NCI-H1694 (cell line): ENCODE results near the gene OOEP.
A peak's percentile ranks its signal among the peaks of the same experiment; 100 is the strongest.
"Not testable (repeated sequence)": the region's sequence is repeated elsewhere in the genome, so short reads cannot be mapped to it uniquely, and the experiment has no call there.

Experiments used
- DNase-seq: peaks from one replicate; lab custom pipeline; 2025; lab: John Stamatoyannopoulos, UW

The OOEP gene

DNA sequence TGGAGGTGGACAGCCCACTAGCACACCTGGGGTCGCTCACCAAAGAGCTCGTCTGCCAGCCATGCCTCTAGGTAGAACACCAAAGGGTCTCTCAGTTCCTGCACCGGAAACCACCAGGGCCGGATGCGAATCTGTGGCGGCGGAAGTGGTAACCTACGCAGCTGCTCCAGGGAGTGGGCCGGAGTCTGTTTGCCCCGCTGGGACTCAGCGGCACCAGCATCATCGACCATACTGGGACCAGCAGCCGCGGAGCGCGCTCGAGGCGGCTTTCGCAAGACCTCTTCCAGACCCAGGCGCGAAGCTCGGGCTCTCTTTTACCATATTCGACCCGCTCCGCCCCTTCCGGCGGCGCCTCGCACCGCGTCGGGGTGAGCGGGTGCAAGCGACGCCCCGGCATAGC is at the start of gene OOEP:
Gene OOEP (minus strand): TSS at position 335 of the 400 bp plus-strand sequence. CDS start 105 bp downstream, at position 230.
- no peak for DNase-seq

DNA sequence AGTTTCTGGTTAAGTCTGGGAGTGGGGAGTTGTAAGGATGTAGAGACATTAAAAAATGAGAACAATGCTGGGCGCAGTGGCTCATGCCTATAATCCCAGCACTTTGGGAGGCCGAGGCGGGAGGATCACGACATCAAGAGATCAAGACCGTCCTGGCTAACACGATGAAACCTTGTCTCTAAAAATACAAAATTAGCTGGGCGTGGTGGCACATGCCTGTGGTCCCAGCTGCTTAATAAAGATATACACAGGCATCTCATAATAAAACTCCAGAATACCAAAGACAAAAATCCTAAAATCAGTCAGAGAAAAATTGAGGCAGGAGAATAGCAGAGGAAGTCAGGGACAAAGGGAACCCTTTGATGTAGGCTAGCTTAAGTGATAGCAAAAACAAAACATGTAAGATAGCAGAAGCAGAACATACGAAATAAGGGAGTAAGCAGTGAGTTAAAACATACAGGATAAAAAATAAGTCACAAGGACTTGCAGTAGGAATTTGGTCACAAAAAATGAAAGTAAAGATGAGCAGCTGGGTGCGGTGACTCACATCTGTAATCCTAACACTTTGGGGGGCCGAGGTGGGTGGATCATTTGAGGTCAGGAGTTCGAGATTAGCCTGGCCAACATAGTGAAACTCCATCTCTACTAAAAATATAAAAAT is 48.5 kb upstream of the OOEP start:
- no peak for DNase-seq

DNA sequence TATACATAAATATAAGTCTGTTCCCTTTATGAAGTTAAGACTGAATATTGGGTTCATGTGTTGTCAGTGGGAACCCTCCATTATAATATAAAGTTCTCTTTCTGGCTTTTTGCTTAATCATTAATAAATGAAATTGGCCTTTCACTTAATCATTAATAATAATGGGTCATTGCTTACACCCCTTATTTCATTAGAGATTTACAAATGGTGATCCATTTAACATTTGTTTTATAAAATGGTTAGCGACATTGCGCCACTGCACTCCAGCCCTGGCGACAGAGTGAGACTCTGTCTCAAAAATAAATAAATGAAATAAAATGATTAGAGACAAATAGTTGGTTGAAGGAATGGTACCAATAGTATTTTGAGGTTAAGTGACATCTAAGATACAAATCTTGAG is 43.4 kb upstream of the OOEP start:
- DNase-seq, result no peak

DNA sequence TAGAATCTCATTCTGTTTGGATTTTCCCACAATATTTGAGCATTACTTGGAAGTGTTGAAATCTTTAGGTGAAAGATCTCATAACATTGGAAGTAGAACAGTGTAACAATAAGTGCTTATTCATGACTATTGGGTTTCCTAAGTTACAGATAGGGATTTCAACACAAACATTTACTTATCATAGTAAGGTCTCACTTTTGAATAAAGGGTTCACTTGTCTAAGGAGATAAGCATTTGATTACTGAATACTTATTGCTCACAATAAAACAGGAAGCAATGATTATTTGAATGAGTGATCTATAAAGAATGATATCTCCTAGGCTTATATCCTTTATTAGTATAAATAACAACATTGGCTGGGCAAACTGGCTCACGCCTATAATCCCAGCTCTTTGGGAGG is 39.7 kb upstream of the OOEP start:
- DNase-seq, result no peak

DNA sequence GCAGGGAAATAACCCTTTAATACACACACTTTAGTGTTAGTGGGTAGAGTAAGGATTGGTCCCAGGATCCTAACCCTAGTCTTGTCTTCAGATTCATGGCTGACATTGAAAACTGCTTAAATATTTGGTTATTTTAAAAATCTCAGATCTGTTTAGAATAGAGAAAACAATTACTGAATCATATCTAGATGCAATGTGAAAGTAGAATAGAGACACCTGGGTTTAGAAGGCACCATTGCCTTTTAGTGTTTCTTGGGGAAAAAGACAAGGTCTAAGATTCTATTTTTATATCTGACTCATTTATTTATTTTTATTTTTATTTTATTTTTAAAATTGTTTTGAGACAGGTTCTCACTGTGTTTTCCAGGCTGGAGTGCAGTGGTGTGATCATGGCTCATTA is 31.0 kb upstream of the OOEP start:
- DNase-seq, result no peak

DNA sequence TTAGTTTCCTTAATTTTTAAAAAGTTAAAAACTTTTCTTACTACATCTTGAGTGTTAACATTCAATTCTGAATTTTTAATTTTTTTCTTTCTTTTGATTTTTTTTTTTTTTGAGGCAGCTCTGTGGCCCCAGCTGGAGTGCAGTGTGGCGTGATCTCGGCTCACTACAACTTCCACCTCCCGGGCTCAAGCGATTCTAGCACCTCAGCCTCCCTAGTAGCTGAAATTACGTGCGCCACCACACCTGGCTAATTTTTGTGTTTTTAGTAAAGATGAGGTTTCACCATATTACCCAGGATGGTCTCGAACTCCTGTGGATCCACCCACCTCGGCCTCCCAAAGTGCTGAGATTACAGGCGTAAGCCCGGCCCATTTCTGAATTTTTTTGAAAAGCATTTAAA is 26.2 kb upstream of the OOEP start:
- no peak for DNase-seq

DNA sequence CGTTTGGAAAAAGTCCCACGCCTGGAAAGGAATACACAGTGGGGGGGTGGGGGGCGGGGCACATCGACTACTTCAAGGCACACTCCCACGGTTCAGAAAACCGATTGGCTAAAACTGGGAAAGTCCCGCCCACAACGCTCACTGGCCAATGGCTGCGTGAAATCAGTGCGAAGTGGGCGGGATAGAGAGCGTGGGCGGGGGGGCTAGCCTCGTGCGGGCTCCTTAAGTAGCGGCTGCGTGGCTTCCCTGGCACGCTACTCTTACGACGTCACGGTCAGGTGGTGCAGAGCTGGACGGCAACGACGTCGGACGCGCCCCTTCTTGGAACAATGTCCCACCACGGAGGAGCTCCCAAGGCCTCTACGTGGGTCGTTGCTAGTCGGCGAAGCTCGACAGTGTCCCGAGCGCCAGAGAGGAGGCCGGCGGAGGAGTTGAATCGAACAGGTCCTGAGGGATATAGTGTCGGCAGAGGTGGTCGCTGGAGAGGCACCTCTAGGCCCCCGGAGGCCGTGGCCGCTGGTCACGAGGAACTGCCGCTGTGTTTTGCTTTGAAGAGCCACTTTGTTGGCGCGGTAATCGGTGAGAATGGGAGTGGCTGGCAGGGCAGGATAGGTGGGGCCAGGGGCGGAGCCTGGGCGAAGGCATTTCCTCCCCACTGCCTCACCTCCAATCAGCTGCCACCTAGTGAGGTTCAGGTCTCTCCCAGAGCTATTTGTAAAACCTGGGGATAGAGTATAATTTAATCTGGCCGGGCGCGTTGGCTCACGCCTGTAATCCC is 25.1 kb upstream of the OOEP start, which contains the start of gene DDX43:
Gene DDX43 (plus strand): TSS at position 252 of the 778 bp plus-strand sequence. CDS start 78 bp downstream, at position 330.
- DNase-seq, result peak; percentile 59

DNA sequence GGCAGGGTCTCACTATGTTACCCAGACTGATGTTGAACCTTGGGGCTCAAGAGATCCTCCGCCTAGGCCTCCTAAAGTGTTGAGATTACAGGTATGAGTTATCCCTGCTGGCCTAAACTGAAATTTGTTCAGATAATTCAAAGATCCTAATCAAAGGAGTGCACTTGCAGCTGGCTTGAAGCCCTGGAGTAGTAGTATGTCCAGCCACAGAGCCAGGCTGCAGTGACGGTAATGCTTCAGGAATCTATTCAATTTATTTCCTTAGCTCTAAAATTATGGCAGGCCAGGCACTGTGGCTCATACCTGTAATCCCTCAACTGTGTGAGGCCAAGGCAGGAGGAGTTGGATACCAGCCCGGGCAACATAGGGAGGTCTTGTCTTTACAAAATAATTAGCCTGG is 23.6 kb upstream of the OOEP start:
- no peak for DNase-seq

DNA sequence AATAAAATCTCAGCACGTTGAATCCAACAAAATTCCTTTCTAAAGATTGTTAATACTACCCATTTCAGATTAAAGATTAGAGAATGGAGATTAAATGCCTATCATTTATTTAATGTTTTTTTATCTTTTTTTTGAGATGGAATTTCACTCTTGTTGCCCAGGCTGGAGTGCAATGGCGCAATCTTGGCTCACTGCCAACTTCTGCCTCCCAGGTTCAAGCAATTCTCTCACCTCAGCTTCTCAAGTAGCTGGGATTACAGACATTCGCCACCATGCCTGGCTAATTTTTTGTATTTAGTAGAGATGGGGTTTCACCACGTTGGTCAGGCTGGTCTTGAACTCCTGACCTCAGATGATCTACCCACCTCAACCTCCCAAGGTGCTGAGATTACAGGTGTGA is 22.5 kb upstream of the OOEP start:
- DNase-seq, result not testable (repeated sequence)

DNA sequence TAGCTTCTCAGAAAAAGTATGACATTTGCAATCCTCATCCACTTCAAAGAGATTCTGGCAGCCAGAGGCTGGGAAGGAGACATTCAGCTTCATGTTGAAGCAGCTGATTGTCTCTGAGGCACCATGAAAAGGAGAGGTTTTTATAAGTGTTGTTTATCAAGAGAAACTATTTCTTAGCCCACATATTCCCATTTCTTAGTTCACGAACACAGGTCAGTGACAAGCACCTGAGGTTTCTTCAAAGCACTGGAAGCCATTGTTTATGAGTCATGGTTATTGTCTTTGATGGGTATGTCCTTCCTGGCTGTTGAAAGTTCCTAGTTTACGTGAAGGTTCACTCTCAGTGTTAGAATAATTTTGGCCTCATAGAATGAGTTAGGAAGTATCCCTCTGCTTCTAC is 22.0 kb upstream of the OOEP start:
- no peak for DNase-seq

DNA sequence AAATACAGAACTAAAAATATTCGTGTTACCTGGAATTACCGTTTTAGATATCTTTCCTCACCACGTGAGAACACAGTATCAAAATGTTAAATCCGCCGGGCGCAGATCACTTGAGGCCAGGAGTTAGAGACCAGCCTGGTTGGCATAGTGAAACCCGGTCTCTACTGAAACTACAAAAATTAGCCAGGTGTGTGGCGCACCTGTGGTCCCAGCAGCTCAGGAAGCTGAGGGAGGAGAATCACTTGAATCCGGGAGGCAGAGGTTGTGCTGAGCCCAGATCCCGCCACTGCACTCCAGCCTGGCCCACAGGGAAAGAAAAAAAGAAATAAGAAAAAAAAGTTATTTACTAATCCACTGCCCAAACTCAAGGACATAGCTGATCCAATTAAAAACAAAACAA is 20.2 kb upstream of the OOEP start:
- no peak for DNase-seq

DNA sequence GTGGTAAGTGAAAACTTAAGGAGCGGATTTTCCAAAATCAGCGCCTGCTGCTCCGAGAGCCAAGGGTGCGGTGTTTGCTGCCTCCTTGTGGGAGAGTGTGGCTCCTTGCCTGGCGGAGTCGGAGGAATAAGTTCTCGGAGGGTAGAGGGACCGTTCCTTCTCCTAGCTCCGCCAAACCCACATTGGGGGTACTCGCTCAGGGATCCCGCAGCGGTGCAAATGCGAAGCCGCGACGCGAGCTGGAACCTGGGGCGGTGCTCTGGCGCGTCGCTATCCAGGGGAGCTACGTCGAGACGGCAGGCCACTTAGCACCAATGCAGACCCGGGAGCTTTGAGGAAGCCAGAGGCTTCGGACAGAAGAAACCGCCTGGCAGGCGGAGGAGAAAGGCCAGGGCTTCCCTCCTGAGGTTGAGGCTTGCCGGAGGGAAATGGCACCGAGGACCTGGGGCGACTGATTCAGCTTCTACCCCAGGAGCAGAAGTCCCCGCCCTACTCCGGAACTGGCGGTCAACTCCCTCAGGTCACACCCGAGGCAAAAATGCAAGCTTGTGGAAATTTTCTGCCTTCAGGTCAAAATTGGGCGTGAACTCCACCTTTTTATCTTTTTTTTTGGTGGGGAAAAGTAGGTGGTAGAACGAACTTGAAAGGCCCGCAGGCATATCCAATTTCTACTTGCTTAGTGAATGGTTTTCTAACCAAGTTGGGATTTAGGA is 19.3 kb upstream of the OOEP start:
- DNase-seq, result no peak

DNA sequence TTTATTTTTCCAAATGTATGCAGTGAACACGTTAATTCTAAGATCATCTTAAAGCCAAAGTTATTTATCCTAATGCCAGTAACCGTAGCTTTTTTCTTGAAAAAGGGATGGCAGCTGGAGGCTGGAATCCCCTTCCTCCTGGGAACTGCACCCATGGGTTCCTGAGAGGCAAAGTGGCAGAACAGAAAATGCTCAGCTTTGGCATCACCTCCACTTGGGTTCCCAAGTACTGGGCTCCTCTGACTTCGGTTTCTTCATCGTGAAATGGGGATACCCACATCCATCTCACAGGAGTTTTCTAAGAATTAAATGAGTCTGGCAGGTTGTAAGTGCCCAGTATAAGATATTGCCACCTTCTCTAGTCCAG is 18.7 kb upstream of the OOEP start:
- no peak for DNase-seq

DNA sequence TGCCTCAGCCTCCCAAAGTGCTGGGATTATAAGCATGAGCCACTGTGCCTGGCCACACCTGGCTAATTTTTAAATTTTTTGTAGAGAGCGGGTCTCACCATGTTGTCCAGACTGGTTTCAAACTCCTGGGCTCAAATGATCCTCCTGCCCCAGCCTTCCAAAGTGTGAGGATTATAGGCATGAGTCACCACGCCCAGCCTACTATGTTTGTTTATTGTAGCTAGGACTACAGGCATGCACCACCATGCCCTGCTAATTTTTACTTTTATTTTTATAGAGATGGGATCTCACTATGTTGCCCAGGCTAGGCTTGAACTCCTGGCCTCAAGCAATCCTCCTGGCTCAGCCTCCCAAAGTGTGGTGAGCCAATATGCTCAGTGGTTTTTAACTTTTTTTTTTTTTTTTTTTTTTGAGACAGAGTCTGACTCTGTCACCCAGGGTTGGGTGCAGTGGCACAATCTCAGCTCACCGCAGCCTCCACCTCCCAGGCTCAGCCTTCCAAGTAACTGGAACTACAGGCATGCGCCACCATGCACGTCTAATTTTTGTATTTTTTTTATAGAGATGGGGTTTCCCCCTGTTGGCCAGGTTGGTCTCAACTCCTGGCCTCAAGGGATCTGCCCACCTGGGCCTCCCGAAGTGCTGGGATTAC is 12.9 kb upstream of the OOEP start:
- no peak for DNase-seq

DNA sequence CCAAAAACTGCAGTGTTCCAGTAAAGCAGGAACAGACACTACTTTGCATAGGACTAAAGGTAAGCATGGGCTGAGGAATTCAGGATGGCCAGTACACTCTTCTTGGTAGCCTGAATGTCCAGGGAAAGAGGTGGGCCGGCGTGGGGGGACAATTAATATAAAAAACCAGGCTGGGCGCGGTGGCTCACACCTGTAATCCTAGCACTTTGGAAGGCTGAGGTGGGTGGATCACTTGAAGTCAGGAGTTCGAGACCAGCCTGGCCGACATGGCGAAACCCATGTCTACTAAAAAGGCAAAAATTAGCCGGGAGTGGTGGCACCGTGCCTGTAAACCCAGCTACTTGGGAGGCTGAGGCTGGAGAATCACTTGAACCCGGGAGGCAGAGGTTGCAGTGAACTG is 11.8 kb upstream of the OOEP start:
- DNase-seq, result not testable (repeated sequence)

DNA sequence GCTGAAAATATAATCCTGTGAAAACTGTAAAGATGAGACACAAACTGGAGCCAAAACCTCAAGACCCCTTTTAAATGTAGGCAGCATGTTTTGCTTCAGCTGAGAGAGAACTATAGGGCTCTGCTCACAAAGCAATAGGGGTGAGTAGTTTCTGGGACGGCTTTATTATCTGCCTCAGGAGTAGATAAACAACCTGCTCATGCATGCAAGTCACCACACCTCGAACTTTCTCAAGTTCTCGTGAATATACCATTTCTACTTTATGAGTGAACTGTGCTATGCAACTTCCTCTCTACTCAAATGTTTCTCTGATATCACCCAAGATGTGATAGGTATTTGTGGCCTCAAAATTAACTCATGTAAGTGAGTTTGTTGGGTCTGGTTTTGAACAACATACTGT is 7.5 kb upstream of the OOEP start:
- no peak for DNase-seq

DNA sequence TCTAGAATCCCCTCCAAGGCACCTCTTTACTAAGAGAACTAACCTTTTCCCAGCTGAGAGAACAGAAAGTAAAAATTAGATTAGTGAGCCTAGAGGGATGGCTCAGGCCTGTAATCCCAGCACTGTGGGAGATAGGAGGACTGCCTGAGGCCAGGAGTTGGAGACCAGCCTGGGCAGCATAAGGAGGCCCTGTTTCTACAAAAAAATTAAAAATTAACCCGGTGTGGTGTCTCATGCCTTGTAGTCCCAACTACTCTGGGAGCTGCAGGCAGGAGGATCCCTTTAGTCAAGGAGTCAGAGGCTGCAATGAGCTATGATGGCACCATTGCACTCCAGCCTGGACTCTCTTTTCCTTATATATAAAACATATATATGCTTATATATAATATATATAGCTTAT is 5.5 kb upstream of the OOEP start:
- DNase-seq, result no peak

DNA sequence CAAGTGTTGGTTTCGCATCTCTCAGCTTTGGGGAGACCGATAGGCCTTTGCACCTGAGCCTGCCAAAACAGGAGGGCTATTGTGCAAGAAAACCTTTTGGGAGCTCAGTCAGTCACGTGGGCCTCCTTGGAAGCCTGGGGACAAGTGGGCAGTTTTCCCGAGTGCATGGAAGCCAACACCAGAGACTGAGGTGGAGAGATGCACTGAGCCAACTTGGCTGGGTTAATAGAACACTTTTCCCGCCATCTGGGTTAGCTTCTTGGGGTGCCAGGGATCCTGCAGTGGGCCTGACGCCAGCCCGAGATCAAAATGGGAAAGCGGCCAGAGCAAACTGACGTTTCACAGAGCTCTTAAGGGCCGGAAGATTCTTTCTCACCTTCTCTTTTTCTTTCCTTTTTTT is 2.8 kb upstream of the OOEP start:
- no peak for DNase-seq

DNA sequence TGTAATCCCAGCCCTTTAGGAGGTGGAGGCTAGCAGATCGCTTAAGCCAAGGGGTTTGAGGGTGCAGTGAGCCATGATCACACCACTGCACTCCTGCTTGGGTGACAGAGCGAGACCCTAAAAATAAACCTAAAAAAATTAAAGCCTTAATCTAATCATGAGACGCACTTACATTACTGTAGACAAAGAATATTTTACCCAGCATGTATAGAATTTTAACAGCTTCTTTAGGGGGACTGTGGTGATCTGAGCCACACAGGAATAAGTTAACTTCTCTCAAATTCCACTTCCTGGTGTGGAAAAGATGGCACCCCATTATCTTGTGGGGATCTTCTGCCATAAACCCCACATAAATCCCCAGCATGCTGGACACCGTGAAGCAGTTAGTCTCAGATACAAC is 2.3 kb upstream of the OOEP start:
- DNase-seq, result no peak

DNA sequence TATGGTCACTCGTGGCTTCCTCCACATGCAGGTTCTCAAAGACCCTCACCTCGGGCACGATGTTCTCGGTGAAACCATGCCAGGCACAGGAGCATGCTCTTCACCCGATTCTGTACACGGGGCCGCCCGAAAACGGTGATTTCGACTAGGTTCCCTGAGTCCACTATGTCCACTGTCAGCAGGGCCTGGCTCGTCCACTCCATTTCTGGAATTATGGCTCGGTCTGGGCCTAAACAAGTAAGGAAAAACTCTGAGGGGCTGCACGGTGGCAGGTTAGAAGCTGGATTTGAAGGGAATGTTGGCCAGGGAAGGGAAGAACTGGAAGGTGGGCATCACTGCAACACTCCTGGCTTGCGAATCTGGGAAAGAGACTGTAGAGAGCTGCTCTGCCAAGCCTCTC is 540 bp downstream of the OOEP start:
- no peak for DNase-seq

DNA sequence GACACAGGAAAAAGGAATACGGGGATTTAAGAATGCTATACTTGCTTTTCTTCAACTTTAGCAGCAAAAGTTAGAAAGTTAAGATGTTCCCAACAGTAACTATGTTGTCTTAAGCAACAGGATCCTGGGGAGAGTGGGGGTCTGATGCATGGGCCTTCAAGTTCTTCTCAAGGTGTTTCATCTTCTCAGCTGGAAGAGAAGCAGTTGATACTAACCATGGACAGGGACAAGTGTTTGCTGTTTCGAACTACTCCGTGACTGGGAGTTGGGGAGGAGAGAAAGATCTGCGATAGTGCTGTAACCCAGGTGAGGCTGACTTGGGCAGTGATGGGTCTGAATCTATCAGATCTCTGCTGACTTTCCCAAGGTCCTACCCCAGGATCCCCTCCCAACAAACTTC is 1.0 kb downstream of the OOEP start:
- no peak for DNase-seq

DNA sequence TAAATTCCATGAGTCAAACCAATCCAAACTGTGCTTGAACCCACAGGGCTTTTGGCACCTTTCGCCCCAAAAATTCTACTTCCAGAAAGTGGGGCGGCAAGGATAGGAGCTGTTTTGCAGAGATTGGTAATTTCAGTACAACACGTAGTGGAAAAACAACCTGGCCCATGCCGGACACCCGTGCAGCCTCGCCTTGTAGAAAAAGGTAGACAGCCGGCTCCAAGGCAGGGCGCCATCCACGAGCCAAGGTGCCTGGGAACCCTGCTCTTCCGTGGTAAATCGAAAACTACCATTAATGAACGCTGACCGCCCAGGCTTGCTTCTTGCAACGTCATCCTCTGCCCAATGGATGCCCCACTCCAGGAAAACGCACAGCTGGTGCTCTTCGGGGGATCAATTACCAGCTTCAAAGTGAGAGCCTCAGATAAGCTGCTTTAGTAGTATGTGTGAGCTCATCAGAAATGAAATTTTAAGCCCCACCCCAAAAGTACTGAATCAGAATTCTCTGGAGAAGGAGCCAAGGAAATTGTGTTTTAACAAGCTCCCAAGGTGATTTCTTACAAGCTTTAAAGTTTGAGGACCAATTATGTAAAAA is 1.8 kb downstream of the OOEP start:
- DNase-seq, result no peak
